Peyer's patch (tissue), 4 donors: Measurements from ENCODE around the gene ABCD1. TPM values are rescaled to one million over a fixed set of nuclear protein-coding genes. Genes with fewer than 3 reads are reported as not detected.

ENCODE experiments used
- DNase-seq, 3 donors: peaks; one replicate each; pipeline ENCODE4 v3.0.0-alpha.2; 2017 to 2019
- H3K27ac ChIP-seq, 4 donors: fragments of 200-600 bp; sonication (generic); one replicate each; pipeline ENCODE4 v1.5.1; 2016 to 2019
- H3K27me3 ChIP-seq, 2 donors: fragments of 200-600 bp; sonication (generic); one replicate each; pipeline ENCODE4 v1.5.1; 2019
- H3K36me3 ChIP-seq, 3 donors: fragments of 200-600 bp; sonication (generic); one replicate each; pipeline ENCODE4 v1.5.1; 2016 to 2019
- H3K4me1 ChIP-seq, 4 donors: fragments of 200-600 bp; sonication (generic); one replicate each; pipeline ENCODE4 v1.5.1; 2016 to 2019
- H3K4me3 ChIP-seq, 4 donors: fragments of 200-600 bp; sonication (generic); 1 replicate in 3 of 4; 2 replicates in 1 of 4; pipeline ENCODE4 v1.5.1; 2016 to 2019; ENCODE audit warnings: mild to moderate bottlenecking in 1 of 4
- H3K9me3 ChIP-seq, 4 donors: fragments of 200-600 bp; sonication (generic); one replicate each; pipeline ENCODE4 v1.5.1; 2016 to 2019; ENCODE audit warnings: mild to moderate bottlenecking in 1 of 4
- POLR2A ChIP-seq, 2 donors: fragments of 450-650 bp; IDR thresholded peaks; one replicate each; pipeline ENCODE4 v1.5.1; 2017; ENCODE audit warnings: antibody characterized with exemption in 2 of 2, mild to moderate bottlenecking in 2 of 2, moderate library complexity in 2 of 2
- total RNA-seq, 4 donors: library from RNA; depleted of rRNA; stranded (reverse); fragments of >200 nt; gene quantifications; one replicate each; pipeline ENCODE4 v1.1.0, GENCODE V29; 2016
- TF ChIP-seq, protein P1 (sequence below), 6 experiments: fragments of 450-650 bp in 4 of 6; fragments of 200-600 bp in 2 of 6; sonication (generic) in 1 of 6; IDR thresholded peaks; one replicate each; pipeline ENCODE4 v1.5.1; 2017 to 2019; ENCODE audit warnings: antibody characterized with exemption in 6 of 6, mild to moderate bottlenecking in 3 of 6, moderate library complexity in 1 of 6

Gene ABCD1
- total RNA-seq, 4 donors from 2014 or later: 14.9 to 94.2 (median 68.0) TPM

- H3K9me3 ChIP-seq: no peaks in the 10 kb centered on the region
- H3K27ac ChIP-seq: no peak overlapping the region
- H3K27me3 ChIP-seq: no peaks in the 10 kb centered on the region
- DNase-seq: no peak
- H3K36me3 ChIP-seq: peaks cover 0 to 21% (median 0%) of the 10 kb centered on the region in 3 donors
- peaks cover 0 to 19% (median 0%) of the 10 kb centered on the region in 4 donors for H3K4me1 ChIP-seq
- no peak overlapping the region for H3K4me3 ChIP-seq
- TF ChIP-seq, protein P1, sequence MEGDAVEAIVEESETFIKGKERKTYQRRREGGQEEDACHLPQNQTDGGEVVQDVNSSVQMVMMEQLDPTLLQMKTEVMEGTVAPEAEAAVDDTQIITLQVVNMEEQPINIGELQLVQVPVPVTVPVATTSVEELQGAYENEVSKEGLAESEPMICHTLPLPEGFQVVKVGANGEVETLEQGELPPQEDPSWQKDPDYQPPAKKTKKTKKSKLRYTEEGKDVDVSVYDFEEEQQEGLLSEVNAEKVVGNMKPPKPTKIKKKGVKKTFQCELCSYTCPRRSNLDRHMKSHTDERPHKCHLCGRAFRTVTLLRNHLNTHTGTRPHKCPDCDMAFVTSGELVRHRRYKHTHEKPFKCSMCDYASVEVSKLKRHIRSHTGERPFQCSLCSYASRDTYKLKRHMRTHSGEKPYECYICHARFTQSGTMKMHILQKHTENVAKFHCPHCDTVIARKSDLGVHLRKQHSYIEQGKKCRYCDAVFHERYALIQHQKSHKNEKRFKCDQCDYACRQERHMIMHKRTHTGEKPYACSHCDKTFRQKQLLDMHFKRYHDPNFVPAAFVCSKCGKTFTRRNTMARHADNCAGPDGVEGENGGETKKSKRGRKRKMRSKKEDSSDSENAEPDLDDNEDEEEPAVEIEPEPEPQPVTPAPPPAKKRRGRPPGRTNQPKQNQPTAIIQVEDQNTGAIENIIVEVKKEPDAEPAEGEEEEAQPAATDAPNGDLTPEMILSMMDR (IDR thresholded peaks at IDR 0.05): no peak
- TF ChIP-seq POLR2A (IDR thresholded peaks at IDR 0.05): no peak
Measured at GRCh38 chrX:153706799-153707198, 17.9 kb upstream of the ABCD1 start.

DNA sequence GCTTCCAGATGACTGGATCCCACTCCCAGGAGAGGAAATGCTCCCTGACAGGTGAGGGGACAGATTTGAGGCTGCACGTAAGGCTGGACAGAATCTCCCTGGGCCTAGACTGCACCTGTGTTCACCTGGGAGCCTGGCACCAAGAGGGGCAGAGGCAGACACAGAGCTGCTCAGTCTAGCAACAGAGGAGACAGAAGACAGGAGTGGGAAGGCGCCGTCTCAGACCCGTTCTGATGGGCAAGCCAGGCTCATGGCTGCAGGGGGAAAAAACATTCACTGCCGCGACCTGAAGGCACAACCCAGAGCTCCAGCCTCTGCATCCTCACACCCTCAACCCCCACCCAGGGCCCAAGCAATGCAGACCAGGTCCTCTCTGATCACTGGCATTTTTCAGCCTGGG, 17.2 kb upstream of the ABCD1 start:
- H3K27ac ChIP-seq: no peak overlapping the region
- no peak overlapping the region for H3K4me3 ChIP-seq
- H3K9me3 ChIP-seq: no peaks in the 10 kb centered on the region
- H3K27me3 ChIP-seq: no peaks in the 10 kb centered on the region
- DNase-seq: no peak
- peaks cover 0 to 15% (median 0%) of the 10 kb centered on the region in 3 donors for H3K36me3 ChIP-seq
- TF ChIP-seq, protein P1 (IDR thresholded peaks at IDR 0.05): no peak
- TF ChIP-seq POLR2A (IDR thresholded peaks at IDR 0.05): no peak
- peaks cover 0 to 18% (median 0%) of the 10 kb centered on the region in 4 donors for H3K4me1 ChIP-seq

DNA sequence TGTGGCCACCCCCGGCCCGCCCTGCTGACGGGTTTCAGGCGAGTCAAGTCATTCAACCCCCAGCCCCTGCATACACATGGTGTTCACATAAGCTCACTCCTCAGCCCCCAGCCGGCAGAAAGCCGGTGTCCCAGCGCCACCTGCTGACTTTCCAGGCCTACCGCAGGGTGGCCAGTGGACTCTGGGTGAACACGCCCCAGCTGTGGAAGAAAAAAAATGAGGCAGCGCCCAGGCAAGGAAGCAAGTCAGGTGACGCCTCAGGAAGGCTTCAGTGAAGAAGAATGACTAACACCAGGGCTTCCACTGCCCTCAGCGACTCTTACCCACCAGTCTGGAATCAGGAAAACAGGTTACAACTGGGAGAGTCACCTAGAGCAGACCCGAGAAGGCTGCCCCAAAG, 16.2 kb upstream of the ABCD1 start:
- Histone ChIP-seq H3K27ac (peak overlapping the region in 2 of 4 donors; percentile 70 to 79), H3K36me3 (peaks cover 0 to 18% (median 0%) of the 10 kb centered on the region in 3 donors), H3K4me3 (no peak overlapping the region), H3K27me3 (no peaks in the 10 kb centered on the region), H3K9me3 (no peaks in the 10 kb centered on the region), H3K4me1 (peaks cover 0 to 9% (median 0%) of the 10 kb centered on the region in 4 donors)
- DNase-seq: peak in 2 of 3 donors; percentile 81
- TF ChIP-seq, protein P1 (IDR thresholded peaks at IDR 0.05): peak in 4 of 6 experiments; percentile 43 to 82 (median 72)
- no peak for TF ChIP-seq POLR2A (IDR thresholded peaks at IDR 0.05)

DNA sequence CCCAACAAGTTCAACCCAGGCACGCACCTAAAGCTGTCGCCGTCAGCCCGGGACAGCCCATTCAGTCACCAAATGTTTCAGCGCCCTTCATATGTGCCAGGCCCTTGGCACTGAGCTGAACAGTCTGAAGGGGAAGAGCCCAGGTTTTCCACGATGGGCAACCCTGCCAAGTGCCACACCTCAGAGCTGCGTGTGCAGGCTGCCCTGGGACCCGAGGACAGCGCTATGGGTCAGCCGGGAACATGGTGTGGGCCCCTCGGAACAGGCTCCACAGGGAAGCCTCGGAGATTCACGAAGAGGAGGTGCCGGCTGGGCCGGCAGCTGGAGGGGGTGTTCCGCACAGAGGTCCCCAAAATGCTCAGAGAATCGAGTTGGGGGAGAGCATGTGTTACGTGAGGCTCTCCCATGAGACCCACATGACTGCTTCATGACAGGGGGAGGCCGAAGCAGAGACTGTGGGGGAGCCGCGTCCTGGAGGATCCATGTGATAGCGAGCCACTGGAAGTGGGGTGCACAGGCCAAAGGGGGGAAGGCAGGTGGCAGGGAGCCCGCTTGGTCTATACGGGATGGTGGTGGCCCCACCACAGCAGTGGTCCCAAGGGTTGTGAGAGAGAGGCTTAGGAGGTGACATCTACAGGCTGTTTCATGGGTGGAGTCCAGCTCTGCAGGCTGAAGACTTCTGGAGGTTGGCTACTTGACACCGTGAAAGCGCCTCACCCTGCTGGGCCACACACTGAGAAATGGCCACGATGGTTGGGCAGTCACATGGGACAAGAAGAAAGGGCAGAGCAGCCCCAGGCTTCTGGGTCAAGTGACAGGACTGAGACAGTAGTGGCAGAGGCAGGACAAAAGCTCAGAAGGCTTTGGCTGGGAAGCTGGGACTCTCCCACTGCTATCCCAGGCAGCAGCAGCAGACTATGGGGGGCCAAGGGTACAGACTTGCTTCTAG, 14.7 kb upstream of the ABCD1 start:
- no peak for TF ChIP-seq POLR2A (IDR thresholded peaks at IDR 0.05)
- TF ChIP-seq, protein P1 (IDR thresholded peaks at IDR 0.05): no peak
- Histone ChIP-seq H3K36me3 (peaks cover 0 to 26% (median 0%) of the 10 kb centered on the region in 3 donors), H3K27me3 (no peaks in the 10 kb centered on the region), H3K9me3 (no peaks in the 10 kb centered on the region), H3K4me3 (no peak overlapping the region), H3K4me1 (no peaks in the 10 kb centered on the region), H3K27ac (no peak overlapping the region)
- no peak for DNase-seq

- no peaks in the 10 kb centered on the region for H3K9me3 ChIP-seq
- no peak for DNase-seq
- H3K27ac ChIP-seq: no peak overlapping the region
- TF ChIP-seq, protein P1 (IDR thresholded peaks at IDR 0.05): no peak
- TF ChIP-seq POLR2A (IDR thresholded peaks at IDR 0.05): no peak
- H3K36me3 ChIP-seq: peaks cover 0 to 42% (median 0%) of the 10 kb centered on the region in 3 donors
- H3K4me3 ChIP-seq: no peak overlapping the region
- H3K27me3 ChIP-seq: no peaks in the 10 kb centered on the region
- no peaks in the 10 kb centered on the region for H3K4me1 ChIP-seq
Measured at GRCh38 chrX:153714256-153714655, 10.4 kb upstream of the ABCD1 start.
